Bronchial epithelial cell (primary cell): ENCODE data around the gene TGFBR3. TPM values are rescaled to one million over a fixed set of nuclear protein-coding genes. Genes with fewer than 3 reads are reported as not detected.
A peak's percentile ranks its signal among the peaks of the same experiment; 100 is the strongest.

Experiments
- DNase-seq: peaks from one replicate; pipeline ENCODE4 v3.0.0-alpha.2; 2010; ENCODE audit warnings: low read depth
- FAIRE-seq: peaks from 2 replicates; lab custom pipeline; 2011; peaks lifted over from hg19 to GRCh38; lab: Jason Lieb, UNC
- H3K27me3 ChIP-seq: 2 replicates; pipeline ENCODE4 v1.5.1; 2011; ENCODE audit warnings: low read length; ENCODE audit not compliant: control insufficient read depth, insufficient read depth
- H3K36me3 ChIP-seq: 2 replicates; pipeline ENCODE4 v1.5.1; 2011; ENCODE audit warnings: low read length; ENCODE audit not compliant: control insufficient read depth, insufficient read depth
- H3K4me3 ChIP-seq: 2 replicates; pipeline ENCODE4 v1.5.1; 2011; ENCODE audit warnings: mild to moderate bottlenecking, low read depth, low read length, control low read depth
- total RNA-seq: library from RNA; depleted of rRNA; stranded (reverse); fragments of >200 nt; gene quantifications from 2 replicates; pipeline ENCODE4 v1.2.1, GENCODE V29; 2014
- TF ChIP-seq, protein P1 (sequence below): IDR thresholded peaks from 2 replicates; pipeline ENCODE4 v1.5.1; 2011; ENCODE audit warnings: mild to moderate bottlenecking, moderate library complexity, low read length, control low read depth, inconsistent platforms; ENCODE audit not compliant: insufficient read depth, severe bottlenecking

TGFBR3 gene
- total RNA-seq, 1 donor from 2014 or later = 1.8 TPM

DNA sequence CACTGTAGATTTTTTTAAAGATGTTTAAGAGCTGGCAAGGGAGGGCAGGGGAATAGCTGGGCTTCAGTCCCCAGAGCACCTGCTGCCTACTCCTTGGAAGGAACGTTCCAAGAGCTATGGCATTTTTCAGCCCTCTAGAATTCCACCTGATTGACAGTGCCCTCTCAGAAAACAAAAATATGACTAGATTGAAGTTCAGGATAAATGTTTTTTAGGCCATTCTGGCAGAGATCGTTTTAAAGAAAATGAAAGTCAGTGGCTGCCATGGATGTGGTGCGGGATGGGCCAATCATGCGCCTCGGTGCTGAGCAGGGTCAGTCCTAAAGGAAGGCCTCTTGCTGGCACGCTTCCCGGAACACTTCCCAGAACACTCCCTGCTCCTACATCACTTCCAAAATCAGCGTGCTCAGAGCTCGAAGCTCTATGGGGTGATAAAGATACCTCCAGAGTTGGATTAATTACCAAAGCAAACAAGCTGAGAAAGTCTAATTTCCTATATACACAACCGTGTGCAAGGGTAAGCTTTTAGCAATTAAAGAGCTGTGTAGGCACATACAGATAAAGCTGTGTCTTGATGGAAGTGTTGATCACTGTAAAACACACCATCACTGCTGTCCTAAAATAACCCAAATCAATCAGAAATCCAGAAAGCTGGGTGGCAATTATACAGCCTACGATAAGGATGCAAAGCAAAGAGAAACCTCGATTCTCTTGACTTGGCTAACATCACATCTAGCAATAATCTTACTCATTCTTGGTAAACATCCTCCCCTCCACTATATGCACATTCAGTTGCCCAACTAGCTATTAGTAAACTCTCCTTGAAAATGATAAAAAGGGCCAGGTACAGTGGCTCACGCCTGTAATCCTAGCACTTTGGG is 34.6 kb downstream of the TGFBR3 start:
- no peaks in the 10 kb centered on the region for H3K36me3 ChIP-seq
- no peak for FAIRE-seq
- H3K4me3 ChIP-seq = peak overlapping the region; percentile 2
- H3K27me3 ChIP-seq = no peaks in the 10 kb centered on the region
- TF ChIP-seq, protein P1, sequence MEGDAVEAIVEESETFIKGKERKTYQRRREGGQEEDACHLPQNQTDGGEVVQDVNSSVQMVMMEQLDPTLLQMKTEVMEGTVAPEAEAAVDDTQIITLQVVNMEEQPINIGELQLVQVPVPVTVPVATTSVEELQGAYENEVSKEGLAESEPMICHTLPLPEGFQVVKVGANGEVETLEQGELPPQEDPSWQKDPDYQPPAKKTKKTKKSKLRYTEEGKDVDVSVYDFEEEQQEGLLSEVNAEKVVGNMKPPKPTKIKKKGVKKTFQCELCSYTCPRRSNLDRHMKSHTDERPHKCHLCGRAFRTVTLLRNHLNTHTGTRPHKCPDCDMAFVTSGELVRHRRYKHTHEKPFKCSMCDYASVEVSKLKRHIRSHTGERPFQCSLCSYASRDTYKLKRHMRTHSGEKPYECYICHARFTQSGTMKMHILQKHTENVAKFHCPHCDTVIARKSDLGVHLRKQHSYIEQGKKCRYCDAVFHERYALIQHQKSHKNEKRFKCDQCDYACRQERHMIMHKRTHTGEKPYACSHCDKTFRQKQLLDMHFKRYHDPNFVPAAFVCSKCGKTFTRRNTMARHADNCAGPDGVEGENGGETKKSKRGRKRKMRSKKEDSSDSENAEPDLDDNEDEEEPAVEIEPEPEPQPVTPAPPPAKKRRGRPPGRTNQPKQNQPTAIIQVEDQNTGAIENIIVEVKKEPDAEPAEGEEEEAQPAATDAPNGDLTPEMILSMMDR = no peak
- peak; percentile 83 for DNase-seq

DNA sequence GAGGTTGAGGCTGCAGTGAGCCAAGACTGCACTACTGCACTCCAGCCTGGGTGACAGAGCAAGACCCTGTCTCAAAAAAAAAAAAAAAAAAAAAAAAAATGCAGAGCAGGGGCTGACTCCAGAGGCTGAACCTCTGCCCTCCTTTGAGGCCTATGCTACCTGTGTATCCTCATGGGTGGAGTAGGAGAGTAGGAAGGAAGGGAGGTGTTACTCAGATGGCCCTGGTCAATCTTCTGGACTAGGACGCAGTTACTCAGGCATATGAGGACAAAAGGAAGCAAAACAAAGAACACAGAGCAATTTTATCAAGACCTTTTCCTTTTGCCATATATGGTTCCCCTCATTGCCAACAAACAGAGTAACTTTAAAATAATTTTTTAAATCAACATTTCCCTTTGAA is 35.2 kb downstream of the TGFBR3 start:
- TF ChIP-seq, protein P1 = no peak
- no peaks in the 10 kb centered on the region for H3K27me3 ChIP-seq
- no peak overlapping the region for H3K4me3 ChIP-seq
- H3K36me3 ChIP-seq = no peaks in the 10 kb centered on the region
- DNase-seq (no peak), FAIRE-seq (no peak)

DNA sequence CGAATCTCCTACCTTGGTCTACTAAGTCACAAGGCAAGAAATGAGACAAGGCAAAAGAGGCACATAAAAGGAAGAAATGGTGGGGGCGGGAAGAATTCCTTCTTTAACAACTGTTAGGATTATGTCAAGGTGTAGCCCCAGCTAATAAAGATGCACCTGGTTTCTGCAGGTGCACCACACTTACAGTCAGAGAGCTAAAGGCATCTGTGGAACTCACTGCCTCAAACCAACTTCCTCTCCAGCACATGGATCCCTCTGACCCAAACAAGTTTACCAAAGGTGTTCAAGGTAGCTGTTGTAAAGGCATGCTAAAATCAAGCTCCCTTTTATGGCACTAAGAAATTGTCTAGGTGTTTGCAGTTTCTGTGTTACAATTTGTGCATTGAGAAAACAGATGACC is 38.1 kb downstream of the TGFBR3 start:
- TF ChIP-seq, protein P1 = no peak
- Histone ChIP-seq H3K4me3 (no peak overlapping the region), H3K36me3 (no peaks in the 10 kb centered on the region), H3K27me3 (no peaks in the 10 kb centered on the region)
- FAIRE-seq (no peak), DNase-seq (no peak)

DNA sequence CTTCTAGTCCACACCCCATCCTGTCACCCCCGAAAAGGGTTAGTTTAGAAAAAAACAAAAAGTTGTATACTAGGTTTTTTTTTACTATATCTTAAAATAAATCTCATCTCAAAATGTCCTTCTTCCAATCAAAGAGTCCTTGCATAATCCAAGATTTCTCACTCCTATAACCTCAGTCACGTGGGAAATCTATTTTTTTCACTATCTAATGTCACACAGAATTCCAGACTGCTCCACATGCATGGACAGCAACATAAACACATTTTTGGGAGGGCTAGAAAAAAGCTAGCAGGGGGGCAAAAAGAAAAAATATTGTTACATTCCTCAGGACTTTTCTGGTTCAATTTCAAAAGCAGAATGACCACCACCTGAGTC is 39.3 kb downstream of the TGFBR3 start:
- Histone ChIP-seq H3K27me3 (no peaks in the 10 kb centered on the region), H3K4me3 (no peak overlapping the region), H3K36me3 (no peaks in the 10 kb centered on the region)
- FAIRE-seq (no peak), DNase-seq (no peak)
- TF ChIP-seq, protein P1 = no peak

DNA sequence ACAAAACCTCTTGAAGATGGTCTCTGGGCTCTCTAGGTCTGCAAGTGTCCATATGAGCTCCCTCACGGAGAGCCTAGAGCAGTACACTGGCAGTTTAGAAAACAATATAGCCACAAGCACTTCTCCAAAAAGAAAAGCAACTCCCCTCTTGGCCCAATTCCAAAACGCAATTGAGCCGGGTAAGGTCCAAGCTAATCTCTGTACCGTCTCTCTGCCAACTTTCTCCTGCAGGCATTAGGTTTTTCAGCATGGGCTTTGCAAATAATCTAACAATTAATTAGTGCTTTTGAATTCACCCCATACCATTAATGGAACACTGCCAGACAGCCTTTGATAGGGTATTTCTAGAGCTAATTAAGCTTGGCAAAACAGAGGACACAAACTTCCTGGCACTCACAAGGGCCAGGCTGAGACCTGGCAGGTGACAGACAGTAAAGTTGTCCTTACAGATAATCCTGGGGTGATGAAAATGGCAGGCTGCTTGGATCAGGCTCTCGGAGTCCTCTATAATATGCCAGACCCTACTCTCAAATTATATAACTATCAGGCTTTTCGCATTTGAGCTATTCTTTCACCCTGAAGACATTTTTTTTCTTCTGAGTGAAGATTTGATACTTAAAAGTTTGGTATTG is 39.8 kb downstream of the TGFBR3 start:
- FAIRE-seq (no peak), DNase-seq (no peak)
- Histone ChIP-seq H3K27me3 (no peaks in the 10 kb centered on the region), H3K36me3 (no peaks in the 10 kb centered on the region), H3K4me3 (no peak overlapping the region)
- TF ChIP-seq, protein P1 = no peak
